ENCODE measurements around the gene CEP41. TPM values are rescaled to one million over a fixed set of nuclear protein-coding genes. Genes with fewer than 3 reads are reported as not detected.
A peak's percentile ranks its signal among the peaks of the same experiment; 100 is the strongest.

Gene CEP41
- total and polyA plus RNA-seq, 2 experiments from 2014 or later: 5.5 to 17.2 TPM

- no peak overlapping the region for H2AFZ ChIP-seq
- no peak overlapping the region for H3K4me3 ChIP-seq
- H3K27ac ChIP-seq: no peak overlapping the region
- H3K9me2 ChIP-seq (replicated peaks; ENCODE audit: insufficient read depth): no peaks in the 10 kb centered on the region
- H3K36me3 ChIP-seq (replicated peaks; ENCODE audit: insufficient read depth, low read depth): no peaks in the 10 kb centered on the region
- WGBS (ENCODE audit: low lambda C conversion rate, missing lambda C conversion rate): 99% methylated on average over 10 of the region's 10 CpGs
- no peak for TF ChIP-seq CTCF (IDR thresholded peaks at IDR 0.05; ENCODE audit: poor library complexity)
- H3K9me3 ChIP-seq (ENCODE audit: low read depth): no peaks in the 10 kb centered on the region
- H4K20me1 ChIP-seq (ENCODE audit: insufficient read depth, poor library complexity, severe bottlenecking): no peaks in the 10 kb centered on the region
- no peaks in the 10 kb centered on the region for H3K27me3 ChIP-seq
- H3K4me2 ChIP-seq: no peak overlapping the region
- DNase-seq (ENCODE audit: low spot score): no peak
- H3K79me2 ChIP-seq: no peaks in the 10 kb centered on the region
- peaks cover 14% of the 10 kb centered on the region for H3K4me1 ChIP-seq (ENCODE audit: insufficient read depth)
These were observed 94.5 kb downstream of the CEP41 start for GRCh38 chr7:130346177-130346905.

- Histone ChIP-seq H3K27ac (no peak overlapping the region), H3K9me3 (ENCODE audit: low read depth) (no peaks in the 10 kb centered on the region), H4K20me1 (ENCODE audit: insufficient read depth, poor library complexity, severe bottlenecking) (no peaks in the 10 kb centered on the region), H3K79me2 (no peaks in the 10 kb centered on the region), H2AFZ (no peak overlapping the region), H3K4me1 (ENCODE audit: insufficient read depth) (peaks cover 8% of the 10 kb centered on the region), H3K9me2 (replicated peaks; ENCODE audit: insufficient read depth) (no peaks in the 10 kb centered on the region), H3K27me3 (no peaks in the 10 kb centered on the region), H3K4me2 (no peak overlapping the region), H3K4me3 (no peak overlapping the region), H3K36me3 (replicated peaks; ENCODE audit: insufficient read depth, low read depth) (no peaks in the 10 kb centered on the region)
- no peak for DNase-seq (ENCODE audit: low spot score)
- WGBS (ENCODE audit: low lambda C conversion rate, missing lambda C conversion rate): 88% methylated on average over 5 of the region's 5 CpGs
- TF ChIP-seq CTCF (IDR thresholded peaks at IDR 0.05; ENCODE audit: poor library complexity) (no peak), EZH2 (IDR thresholded peaks at IDR 0.05; ENCODE audit: borderline replicate concordance) (no peak), EZH2phosphoT487 (IDR thresholded peaks at IDR 0.05; ENCODE audit: low read depth, severe bottlenecking, unreplicated experiment) (no peak)
These were observed 95.1 kb downstream of the CEP41 start for GRCh38 chr7:130345725-130346124.

GRCh38 chr7:130345136-130345535, 95.7 kb downstream of the CEP41 start:
- peaks cover 2% of the 10 kb centered on the region for H3K4me1 ChIP-seq (ENCODE audit: insufficient read depth)
- H3K4me2 ChIP-seq: no peak overlapping the region
- no peaks in the 10 kb centered on the region for H3K9me2 ChIP-seq (replicated peaks; ENCODE audit: insufficient read depth)
- H3K4me3 ChIP-seq: no peak overlapping the region
- H3K27ac ChIP-seq: no peak overlapping the region
- DNase-seq (ENCODE audit: low spot score): no peak
- H3K36me3 ChIP-seq (replicated peaks; ENCODE audit: insufficient read depth, low read depth): no peaks in the 10 kb centered on the region
- no peaks in the 10 kb centered on the region for H3K79me2 ChIP-seq
- TF ChIP-seq EZH2 (IDR thresholded peaks at IDR 0.05; ENCODE audit: borderline replicate concordance) (no peak), EZH2phosphoT487 (IDR thresholded peaks at IDR 0.05; ENCODE audit: low read depth, severe bottlenecking, unreplicated experiment) (no peak), CTCF (IDR thresholded peaks at IDR 0.05; ENCODE audit: poor library complexity) (no peak)
- no peaks in the 10 kb centered on the region for H4K20me1 ChIP-seq (ENCODE audit: insufficient read depth, poor library complexity, severe bottlenecking)
- no peaks in the 10 kb centered on the region for H3K27me3 ChIP-seq
- peak overlapping the region; percentile 12 for H2AFZ ChIP-seq
- no peaks in the 10 kb centered on the region for H3K9me3 ChIP-seq (ENCODE audit: low read depth)
- WGBS (ENCODE audit: low lambda C conversion rate, missing lambda C conversion rate): 48% methylated on average over 8 of the region's 8 CpGs

All from hepatocyte (in vitro differentiated cells).